ENCODE data around the gene SPINT1.

Gene SPINT1

DNA sequence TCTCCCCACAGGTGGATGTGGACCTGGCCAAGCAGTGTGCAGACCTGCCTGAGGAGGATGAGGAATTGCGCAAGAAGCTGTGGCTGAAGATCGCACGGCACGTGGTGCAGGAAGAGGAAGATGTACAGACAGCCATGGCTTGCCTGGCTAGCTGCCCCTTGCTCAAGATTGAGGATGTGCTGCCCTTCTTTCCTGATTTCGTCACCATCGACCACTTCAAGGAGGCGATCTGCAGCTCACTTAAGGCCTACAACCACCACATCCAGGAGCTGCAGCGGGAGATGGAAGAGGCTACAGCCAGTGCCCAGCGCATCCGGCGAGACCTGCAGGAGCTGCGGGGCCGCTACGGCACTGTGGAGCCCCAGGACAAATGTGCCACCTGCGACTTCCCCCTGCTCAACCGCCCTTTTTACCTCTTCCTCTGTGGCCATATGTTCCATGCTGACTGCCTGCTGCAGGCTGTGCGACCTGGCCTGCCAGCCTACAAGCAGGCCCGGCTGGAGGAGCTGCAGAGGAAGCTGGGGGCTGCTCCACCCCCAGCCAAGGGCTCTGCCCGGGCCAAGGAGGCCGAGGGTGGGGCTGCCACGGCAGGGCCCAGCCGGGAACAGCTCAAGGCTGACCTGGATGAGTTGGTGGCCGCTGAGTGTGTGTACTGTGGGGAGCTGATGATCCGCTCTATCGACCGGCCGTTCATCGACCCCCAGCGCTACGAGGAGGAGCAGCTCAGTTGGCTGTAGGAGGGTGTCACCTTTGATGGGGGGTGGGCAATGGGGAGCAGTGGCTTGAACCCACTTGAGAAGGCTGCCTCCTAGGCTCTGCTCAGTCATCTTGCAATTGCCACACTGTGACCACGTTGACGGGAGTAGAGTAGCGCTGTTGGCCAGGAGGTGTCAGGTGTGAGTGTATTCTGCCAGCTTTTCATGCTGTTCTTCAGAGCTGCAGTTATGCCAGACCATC is 59.0 kb downstream of the SPINT1 start:
- ChIA-PET CTCF (interaction anchor here (0.6 to 7.1 kb wide), 18 partner anchors 8 to 324 kb away, joined by 3 to 71 read pairs (median 4); partner anchors contain the start of genes DLL4, SPINT1 and VPS18), POLR2A (interaction anchor here (1.2 to 2.7 kb wide), 3 partner anchors 8 to 282 kb away, joined by 3 to 12 read pairs (median 6); partner anchors contain the start of genes DLL4 and VPS18)
- Histone ChIP-seq H3K4me1 (ENCODE audit: control insufficient read depth, insufficient read depth, low read length) (peaks cover 2% of the 10 kb centered on the region; the same call in 1 of the 2 replicates), H3K9me3 (ENCODE audit: control insufficient read depth, insufficient read depth, low read depth, low read length) (no peaks in the 10 kb centered on the region), H3K4me3 (ENCODE audit: low read depth, low read length) (no peak overlapping the region), H3K27ac (ENCODE audit: extremely low read depth, low read depth, low read length) (no peak overlapping the region), H3K36me3 (ENCODE audit: control insufficient read depth in 2 of 2, insufficient read depth in 1 of 2, low read length in 2 of 2) (peaks cover 0 to 54% of the 10 kb centered on the region in 2 experiments; a peak in 2 of 3 replicates)
- TF ChIP-seq ZNF610 (tag by site-specific recombination; IDR thresholded peaks at IDR 0.05; ENCODE audit: borderline replicate concordance) (no peak), ZNF600 (tag by site-specific recombination; IDR thresholded peaks at IDR 0.05) (0 out of 2 replicates have a peak, but pooled peaks have one; percentile 29)

DNA sequence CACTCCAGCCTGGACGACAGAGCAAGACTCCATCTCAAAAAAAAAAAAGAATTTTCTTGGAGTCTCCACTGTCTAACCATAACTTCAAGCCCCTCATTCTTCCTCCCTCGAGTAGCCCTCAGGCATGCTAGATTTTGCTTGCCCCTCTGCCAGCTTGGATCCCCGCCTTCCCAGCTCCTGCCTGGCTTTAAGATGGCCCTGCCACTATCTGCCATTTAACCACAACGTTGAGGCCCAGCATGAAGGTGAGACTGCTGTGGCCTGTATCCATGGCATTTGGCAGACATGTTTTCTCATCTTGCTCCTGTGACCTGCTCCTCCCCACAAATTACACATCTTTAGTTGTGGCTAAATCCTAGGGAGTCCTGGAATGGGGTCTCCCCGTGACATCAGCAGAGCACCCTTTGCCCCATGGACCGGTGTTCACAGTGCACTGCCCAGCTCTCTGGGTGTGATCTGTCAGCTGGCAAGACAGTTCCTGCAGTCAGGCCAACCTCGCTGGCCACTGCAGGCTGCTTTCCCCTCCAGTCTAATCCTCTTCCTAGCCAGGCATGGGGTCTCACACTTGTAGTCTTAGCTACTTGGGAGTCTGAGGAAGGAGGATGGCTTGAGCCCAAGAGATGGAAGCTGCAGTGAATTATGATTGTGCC is 60.8 kb downstream of the SPINT1 start:
- no peak overlapping the region for H3K27ac ChIP-seq (ENCODE audit: extremely low read depth, low read depth, low read length)
- H3K36me3 ChIP-seq (ENCODE audit: control insufficient read depth in 2 of 2, insufficient read depth in 1 of 2, low read length in 2 of 2) = peaks cover 0 to 40% of the 10 kb centered on the region in 2 experiments; a peak in 1 of 3 replicates

More for the DNA sequence above, 60.8 kb downstream of the SPINT1 start:
- H3K4me3 ChIP-seq (ENCODE audit: low read depth, low read length) = no peak overlapping the region
- POLR2A ChIA-PET = interaction anchor here (1.2 to 2.7 kb wide), 4 partner anchors 10 to 280 kb away, joined by 3 to 12 read pairs (median 8); partner anchors contain the start of genes DLL4 and VPS18
- H3K4me1 ChIP-seq (ENCODE audit: control insufficient read depth, insufficient read depth, low read length) = peaks cover 2% of the 10 kb centered on the region; the same call in 1 of the 2 replicates
- TF ChIP-seq MYNN (tag by site-specific recombination; IDR thresholded peaks at IDR 0.05; ENCODE audit: borderline replicate concordance) (no peak), GLIS2 (tag by site-specific recombination; IDR thresholded peaks at IDR 0.05) (no peak), ZFP3 (tag by site-specific recombination; IDR thresholded peaks at IDR 0.05; ENCODE audit: low read depth) (no peak), ZNF670 (tag by site-specific recombination; IDR thresholded peaks at IDR 0.05; ENCODE audit: low read depth) (no peak), ZNF548 (tag by site-specific recombination; IDR thresholded peaks at IDR 0.05) (no peak), HOXC10 (CRISPR knock-in tag; IDR thresholded peaks at IDR 0.05) (no peak), ZNF530 (tag by site-specific recombination; IDR thresholded peaks at IDR 0.05; ENCODE audit: low read depth) (no peak), ZNF658 (tag by site-specific recombination; IDR thresholded peaks at IDR 0.05) (no peak), ZNF114 (tag by site-specific recombination; IDR thresholded peaks at IDR 0.05) (no peak), ZIC2 (tag by site-specific recombination; IDR thresholded peaks at IDR 0.05) (no peak), MEIS1 (CRISPR knock-in tag; IDR thresholded peaks at IDR 0.05; ENCODE audit: borderline replicate concordance) (no peak), IKZF3 (tag by site-specific recombination; IDR thresholded peaks at IDR 0.05) (no peak), YY2 (tag by site-specific recombination; IDR thresholded peaks at IDR 0.05) (no peak), ZNF433 (tag by site-specific recombination; IDR thresholded peaks at IDR 0.05; ENCODE audit: low read depth) (no peak), EGR2 (tag by site-specific recombination; IDR thresholded peaks at IDR 0.05; ENCODE audit: low read depth) (no peak)
- TF ChIP-seq, protein P1, sequence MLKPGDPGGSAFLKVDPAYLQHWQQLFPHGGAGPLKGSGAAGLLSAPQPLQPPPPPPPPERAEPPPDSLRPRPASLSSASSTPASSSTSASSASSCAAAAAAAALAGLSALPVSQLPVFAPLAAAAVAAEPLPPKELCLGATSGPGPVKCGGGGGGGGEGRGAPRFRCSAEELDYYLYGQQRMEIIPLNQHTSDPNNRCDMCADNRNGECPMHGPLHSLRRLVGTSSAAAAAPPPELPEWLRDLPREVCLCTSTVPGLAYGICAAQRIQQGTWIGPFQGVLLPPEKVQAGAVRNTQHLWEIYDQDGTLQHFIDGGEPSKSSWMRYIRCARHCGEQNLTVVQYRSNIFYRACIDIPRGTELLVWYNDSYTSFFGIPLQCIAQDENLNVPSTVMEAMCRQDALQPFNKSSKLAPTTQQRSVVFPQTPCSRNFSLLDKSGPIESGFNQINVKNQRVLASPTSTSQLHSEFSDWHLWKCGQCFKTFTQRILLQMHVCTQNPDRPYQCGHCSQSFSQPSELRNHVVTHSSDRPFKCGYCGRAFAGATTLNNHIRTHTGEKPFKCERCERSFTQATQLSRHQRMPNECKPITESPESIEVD (tag by site-specific recombination; IDR thresholded peaks at IDR 0.05) = no peak
- TF ChIP-seq, protein P2, sequence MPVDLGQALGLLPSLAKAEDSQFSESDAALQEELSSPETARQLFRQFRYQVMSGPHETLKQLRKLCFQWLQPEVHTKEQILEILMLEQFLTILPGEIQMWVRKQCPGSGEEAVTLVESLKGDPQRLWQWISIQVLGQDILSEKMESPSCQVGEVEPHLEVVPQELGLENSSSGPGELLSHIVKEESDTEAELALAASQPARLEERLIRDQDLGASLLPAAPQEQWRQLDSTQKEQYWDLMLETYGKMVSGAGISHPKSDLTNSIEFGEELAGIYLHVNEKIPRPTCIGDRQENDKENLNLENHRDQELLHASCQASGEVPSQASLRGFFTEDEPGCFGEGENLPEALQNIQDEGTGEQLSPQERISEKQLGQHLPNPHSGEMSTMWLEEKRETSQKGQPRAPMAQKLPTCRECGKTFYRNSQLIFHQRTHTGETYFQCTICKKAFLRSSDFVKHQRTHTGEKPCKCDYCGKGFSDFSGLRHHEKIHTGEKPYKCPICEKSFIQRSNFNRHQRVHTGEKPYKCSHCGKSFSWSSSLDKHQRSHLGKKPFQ (tag by site-specific recombination; IDR thresholded peaks at IDR 0.05) = no peak
- TF ChIP-seq, protein P3, sequence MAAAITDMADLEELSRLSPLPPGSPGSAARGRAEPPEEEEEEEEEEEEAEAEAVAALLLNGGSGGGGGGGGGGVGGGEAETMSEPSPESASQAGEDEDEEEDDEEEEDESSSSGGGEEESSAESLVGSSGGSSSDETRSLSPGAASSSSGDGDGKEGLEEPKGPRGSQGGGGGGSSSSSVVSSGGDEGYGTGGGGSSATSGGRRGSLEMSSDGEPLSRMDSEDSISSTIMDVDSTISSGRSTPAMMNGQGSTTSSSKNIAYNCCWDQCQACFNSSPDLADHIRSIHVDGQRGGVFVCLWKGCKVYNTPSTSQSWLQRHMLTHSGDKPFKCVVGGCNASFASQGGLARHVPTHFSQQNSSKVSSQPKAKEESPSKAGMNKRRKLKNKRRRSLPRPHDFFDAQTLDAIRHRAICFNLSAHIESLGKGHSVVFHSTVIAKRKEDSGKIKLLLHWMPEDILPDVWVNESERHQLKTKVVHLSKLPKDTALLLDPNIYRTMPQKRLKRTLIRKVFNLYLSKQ (tag by site-specific recombination; IDR thresholded peaks at IDR 0.05; ENCODE audit: borderline replicate concordance) = no peak
- TF ChIP-seq, protein P4, sequence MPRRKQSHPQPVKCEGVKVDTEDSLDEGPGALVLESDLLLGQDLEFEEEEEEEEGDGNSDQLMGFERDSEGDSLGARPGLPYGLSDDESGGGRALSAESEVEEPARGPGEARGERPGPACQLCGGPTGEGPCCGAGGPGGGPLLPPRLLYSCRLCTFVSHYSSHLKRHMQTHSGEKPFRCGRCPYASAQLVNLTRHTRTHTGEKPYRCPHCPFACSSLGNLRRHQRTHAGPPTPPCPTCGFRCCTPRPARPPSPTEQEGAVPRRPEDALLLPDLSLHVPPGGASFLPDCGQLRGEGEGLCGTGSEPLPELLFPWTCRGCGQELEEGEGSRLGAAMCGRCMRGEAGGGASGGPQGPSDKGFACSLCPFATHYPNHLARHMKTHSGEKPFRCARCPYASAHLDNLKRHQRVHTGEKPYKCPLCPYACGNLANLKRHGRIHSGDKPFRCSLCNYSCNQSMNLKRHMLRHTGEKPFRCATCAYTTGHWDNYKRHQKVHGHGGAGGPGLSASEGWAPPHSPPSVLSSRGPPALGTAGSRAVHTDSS (tag by site-specific recombination; IDR thresholded peaks at IDR 0.05) = no peak
- TF ChIP-seq, protein P5, sequence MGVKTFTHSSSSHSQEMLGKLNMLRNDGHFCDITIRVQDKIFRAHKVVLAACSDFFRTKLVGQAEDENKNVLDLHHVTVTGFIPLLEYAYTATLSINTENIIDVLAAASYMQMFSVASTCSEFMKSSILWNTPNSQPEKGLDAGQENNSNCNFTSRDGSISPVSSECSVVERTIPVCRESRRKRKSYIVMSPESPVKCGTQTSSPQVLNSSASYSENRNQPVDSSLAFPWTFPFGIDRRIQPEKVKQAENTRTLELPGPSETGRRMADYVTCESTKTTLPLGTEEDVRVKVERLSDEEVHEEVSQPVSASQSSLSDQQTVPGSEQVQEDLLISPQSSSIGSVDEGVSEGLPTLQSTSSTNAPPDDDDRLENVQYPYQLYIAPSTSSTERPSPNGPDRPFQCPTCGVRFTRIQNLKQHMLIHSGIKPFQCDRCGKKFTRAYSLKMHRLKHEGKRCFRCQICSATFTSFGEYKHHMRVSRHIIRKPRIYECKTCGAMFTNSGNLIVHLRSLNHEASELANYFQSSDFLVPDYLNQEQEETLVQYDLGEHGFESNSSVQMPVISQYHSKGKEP (tag by site-specific recombination; IDR thresholded peaks at IDR 0.05) = no peak
- no peaks in the 10 kb centered on the region for H3K9me3 ChIP-seq (ENCODE audit: control insufficient read depth, insufficient read depth, low read depth, low read length)
- CTCF ChIA-PET = interaction anchor here (0.5 to 7.1 kb wide), 25 partner anchors 8 to 324 kb away, joined by 3 to 71 read pairs (median 6); partner anchors contain the start of genes DLL4 and VPS18
